ENCODE results near the gene TREML1. TPM values are rescaled to one million over a fixed set of nuclear protein-coding genes. Genes with fewer than 3 reads are reported as not detected.
"Not testable (repeated sequence)": the region's sequence is repeated elsewhere in the genome, so short reads cannot be mapped to it uniquely, and the experiment has no call there.

Gene TREML1
- total RNA-seq, 1 donor: not detected

- H3K27ac ChIP-seq (ENCODE audit: low read depth, low read length): no peak overlapping the region
- TF ChIP-seq CTCF (IDR thresholded peaks at IDR 0.05; ENCODE audit: extremely low read depth, low read depth, low read length): no peak
- H2AFZ ChIP-seq (ENCODE audit: low read length): no peak overlapping the region
- H3K79me2 ChIP-seq (ENCODE audit: insufficient read depth, low read length): no peaks in the 10 kb centered on the region
- DNase-seq (ENCODE audit: insufficient read length, low spot score, missing footprints): no peak
- no peaks in the 10 kb centered on the region for H3K27me3 ChIP-seq (ENCODE audit: insufficient read depth, low read length)
- no peak overlapping the region for H3K4me2 ChIP-seq (ENCODE audit: insufficient read depth, low read length)
- no peaks in the 10 kb centered on the region for H3K4me1 ChIP-seq (ENCODE audit: insufficient read depth, low read length)
- no peaks in the 10 kb centered on the region for H3K9me3 ChIP-seq (ENCODE audit: low read depth, low read length)
- no peaks in the 10 kb centered on the region for H3K36me3 ChIP-seq (ENCODE audit: insufficient read depth, low read length)
- H4K20me1 ChIP-seq (ENCODE audit: insufficient read depth, low read length): no peaks in the 10 kb centered on the region
- H3K4me3 ChIP-seq (ENCODE audit: insufficient read depth, low read length): no peak overlapping the region
Observed at GRCh38 chr6:41119508-41119907, 34.6 kb downstream of the TREML1 start.

GRCh38 chr6:41115027-41115426 lies 39.1 kb downstream of the TREML1 start:
- not testable (repeated sequence) for H3K36me3 ChIP-seq (ENCODE audit: insufficient read depth, low read length); H3K27me3 ChIP-seq (ENCODE audit: insufficient read depth, low read length); H3K4me3 ChIP-seq (ENCODE audit: insufficient read depth, low read length); DNase-seq (ENCODE audit: insufficient read length, low spot score, missing footprints); H3K4me2 ChIP-seq (ENCODE audit: insufficient read depth, low read length); H4K20me1 ChIP-seq (ENCODE audit: insufficient read depth, low read length); H3K79me2 ChIP-seq (ENCODE audit: insufficient read depth, low read length); H3K27ac ChIP-seq (ENCODE audit: low read depth, low read length); H2AFZ ChIP-seq (ENCODE audit: low read length); H3K9me3 ChIP-seq (ENCODE audit: low read depth, low read length); H3K4me1 ChIP-seq (ENCODE audit: insufficient read depth, low read length)

- H3K4me3 ChIP-seq (ENCODE audit: insufficient read depth, low read length): no peak overlapping the region
- H3K4me1 ChIP-seq (ENCODE audit: insufficient read depth, low read length): no peaks in the 10 kb centered on the region
- H2AFZ ChIP-seq (ENCODE audit: low read length): no peak overlapping the region
- no peaks in the 10 kb centered on the region for H3K79me2 ChIP-seq (ENCODE audit: insufficient read depth, low read length)
- DNase-seq (ENCODE audit: insufficient read length, low spot score, missing footprints): no peak
- H3K9me3 ChIP-seq (ENCODE audit: low read depth, low read length): no peaks in the 10 kb centered on the region
- no peaks in the 10 kb centered on the region for H3K36me3 ChIP-seq (ENCODE audit: insufficient read depth, low read length)
- no peak overlapping the region for H3K27ac ChIP-seq (ENCODE audit: low read depth, low read length)
- no peak overlapping the region for H3K4me2 ChIP-seq (ENCODE audit: insufficient read depth, low read length)
- no peak for TF ChIP-seq CTCF (IDR thresholded peaks at IDR 0.05; ENCODE audit: extremely low read depth, low read depth, low read length)
- no peaks in the 10 kb centered on the region for H3K27me3 ChIP-seq (ENCODE audit: insufficient read depth, low read length)
- no peaks in the 10 kb centered on the region for H4K20me1 ChIP-seq (ENCODE audit: insufficient read depth, low read length)
Observed at GRCh38 chr6:41111017-41111416, 43.1 kb downstream of the TREML1 start.

GRCh38 chr6:41103847-41104246 lies 50.3 kb downstream of the TREML1 start:
- Histone ChIP-seq H3K79me2 (ENCODE audit: insufficient read depth, low read length) (no peaks in the 10 kb centered on the region), H3K27ac (ENCODE audit: low read depth, low read length) (no peak overlapping the region), H3K36me3 (ENCODE audit: insufficient read depth, low read length) (peaks cover 2% of the 10 kb centered on the region), H3K27me3 (ENCODE audit: insufficient read depth, low read length) (no peaks in the 10 kb centered on the region), H3K4me2 (ENCODE audit: insufficient read depth, low read length) (no peak overlapping the region), H4K20me1 (ENCODE audit: insufficient read depth, low read length) (no peaks in the 10 kb centered on the region), H2AFZ (ENCODE audit: low read length) (no peak overlapping the region), H3K4me1 (ENCODE audit: insufficient read depth, low read length) (no peaks in the 10 kb centered on the region), H3K9me3 (ENCODE audit: low read depth, low read length) (no peaks in the 10 kb centered on the region), H3K4me3 (ENCODE audit: insufficient read depth, low read length) (no peak overlapping the region)
- TF ChIP-seq CTCF (IDR thresholded peaks at IDR 0.05; ENCODE audit: extremely low read depth, low read depth, low read length): no peak
- no peak for DNase-seq (ENCODE audit: insufficient read length, low spot score, missing footprints)

Measured in osteoblast (primary cell).